ENCODE results near the gene ZCCHC7. TPM values are rescaled to one million over a fixed set of nuclear protein-coding genes. Genes with fewer than 3 reads are reported as not detected.
"Not testable (repeated sequence)": the region's sequence is repeated elsewhere in the genome, so short reads cannot be mapped to it uniquely, and the experiment has no call there.

ZCCHC7 gene
- total RNA-seq, 1 donor from 2014 or later = 20.9 TPM

- Histone ChIP-seq H3K4me1 (no peaks in the 10 kb centered on the region), H3K27me3 (no peaks in the 10 kb centered on the region), H3K9me3 (no peaks in the 10 kb centered on the region), H3K36me3 (no peaks in the 10 kb centered on the region), H3K27ac (no peak overlapping the region), H3K4me3 (no peak overlapping the region)
- intact Hi-C loops (cut with DNase I) = no loop called here
- TF ChIP-seq CTCF (IDR thresholded peaks at IDR 0.05) = no peak
- ATAC-seq = no peak
- no peak for DNase-seq
Measured at GRCh38 chr9:37156781-37157356, 36.5 kb downstream of the ZCCHC7 start.

- TF ChIP-seq CTCF (IDR thresholded peaks at IDR 0.05) = no peak
- H3K27me3 ChIP-seq = no peaks in the 10 kb centered on the region
- H3K4me1 ChIP-seq = no peaks in the 10 kb centered on the region
- H3K36me3 ChIP-seq = no peaks in the 10 kb centered on the region
- no peak for DNase-seq
- H3K27ac ChIP-seq = no peak overlapping the region
- intact Hi-C loops (cut with DNase I) = no loop called here
- no peaks in the 10 kb centered on the region for H3K9me3 ChIP-seq
- H3K4me3 ChIP-seq = no peak overlapping the region
- ATAC-seq = peak; percentile 39
Measured at GRCh38 chr9:37157726-37158377, 37.5 kb downstream of the ZCCHC7 start.

GRCh38 chr9:37163299-37163698 lies 42.9 kb downstream of the ZCCHC7 start:
- Histone ChIP-seq H3K4me3 (no peak overlapping the region), H3K27ac (no peak overlapping the region), H3K27me3 (no peaks in the 10 kb centered on the region), H3K4me1 (no peaks in the 10 kb centered on the region), H3K9me3 (no peaks in the 10 kb centered on the region), H3K36me3 (no peaks in the 10 kb centered on the region)
- ATAC-seq (no peak), DNase-seq (no peak)
- no peak for TF ChIP-seq CTCF (IDR thresholded peaks at IDR 0.05)
- intact Hi-C loops (cut with DNase I) = no loop called here

GRCh38 chr9:37164335-37164734 lies 44.0 kb downstream of the ZCCHC7 start:
- intact Hi-C loops (cut with DNase I); H3K4me3 ChIP-seq; ATAC-seq; H3K4me1 ChIP-seq; H3K36me3 ChIP-seq; DNase-seq; H3K27me3 ChIP-seq; H3K9me3 ChIP-seq; H3K27ac ChIP-seq: not testable (repeated sequence)

- no peaks in the 10 kb centered on the region for H3K4me1 ChIP-seq
Measured at GRCh38 chr9:37165644-37166043, 45.3 kb downstream of the ZCCHC7 start.

More at GRCh38 chr9:37165644-37166043, 45.3 kb downstream of the ZCCHC7 start:
- DNase-seq (no peak), ATAC-seq (no peak)
- no peaks in the 10 kb centered on the region for H3K36me3 ChIP-seq
- H3K4me3 ChIP-seq = no peak overlapping the region
- no peaks in the 10 kb centered on the region for H3K9me3 ChIP-seq
- TF ChIP-seq CTCF (IDR thresholded peaks at IDR 0.05) = no peak
- intact Hi-C loops (cut with DNase I) = no loop called here
- H3K27ac ChIP-seq = no peak overlapping the region
- H3K27me3 ChIP-seq = no peaks in the 10 kb centered on the region
